Measurements from ENCODE around the gene NVL. TPM values are rescaled to one million over a fixed set of nuclear protein-coding genes. Genes with fewer than 3 reads are reported as not detected.

NVL gene
- total RNA-seq, 2 experiments from 2014 or later = 47.7 to 53.6 TPM

- Mint-ChIP-seq H3K4me3 (no peak overlapping the region), H3K9me3 (ENCODE audit: low read depth) (no peaks in the 10 kb centered on the region), H3K4me1 (peaks cover 13% of the 10 kb centered on the region), H3K27me3 (no peaks in the 10 kb centered on the region), H3K27ac (no peak overlapping the region), H3K36me3 (no peaks in the 10 kb centered on the region)
- CTCF ChIA-PET = interaction anchor here (1.5 kb wide), 1 partner anchor 11 kb away, joined by 4 read pairs; no protein-coding TSS in a partner anchor
- DNase-seq = no peak
- ATAC-seq = no peak
Measured at GRCh38 chr1:224203243-224204016, 126.5 kb downstream of the NVL start.

DNA sequence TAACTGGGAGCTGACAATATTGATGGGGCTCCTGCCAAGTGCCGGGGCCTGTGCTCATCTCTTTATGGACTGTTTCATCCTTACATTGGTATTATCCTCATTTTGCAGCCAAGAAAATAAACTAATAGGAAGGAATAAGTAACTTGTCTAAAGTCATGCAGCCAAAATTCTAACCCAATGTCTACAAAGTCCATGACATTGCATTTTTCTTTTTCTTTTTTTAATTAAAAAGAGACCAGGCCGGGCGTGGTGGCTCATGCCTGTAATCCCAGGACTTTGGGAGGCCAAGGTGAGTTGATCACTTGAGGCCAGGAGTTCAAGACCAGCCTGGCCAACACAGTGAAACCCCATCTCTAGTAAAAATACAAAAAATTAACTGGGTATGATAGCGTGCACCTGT, 128.1 kb downstream of the NVL start:
- no peak for DNase-seq
- Mint-ChIP-seq H3K27ac (no peak overlapping the region), H3K4me3 (no peak overlapping the region), H3K36me3 (no peaks in the 10 kb centered on the region), H3K9me3 (ENCODE audit: low read depth) (no peaks in the 10 kb centered on the region), H3K4me1 (peaks cover 13% of the 10 kb centered on the region), H3K27me3 (no peaks in the 10 kb centered on the region)
- CTCF ChIA-PET = interaction anchor here (0.7 kb wide), 1 partner anchor 88 kb away, joined by 3 read pairs; no protein-coding TSS in a partner anchor
- ATAC-seq = no peak

GRCh38 chr1:224201383-224201782, 128.6 kb downstream of the NVL start:
- CTCF ChIA-PET = no interaction called here
- Mint-ChIP-seq H3K27ac (no peak overlapping the region), H3K4me1 (peaks cover 13% of the 10 kb centered on the region)

DNA sequence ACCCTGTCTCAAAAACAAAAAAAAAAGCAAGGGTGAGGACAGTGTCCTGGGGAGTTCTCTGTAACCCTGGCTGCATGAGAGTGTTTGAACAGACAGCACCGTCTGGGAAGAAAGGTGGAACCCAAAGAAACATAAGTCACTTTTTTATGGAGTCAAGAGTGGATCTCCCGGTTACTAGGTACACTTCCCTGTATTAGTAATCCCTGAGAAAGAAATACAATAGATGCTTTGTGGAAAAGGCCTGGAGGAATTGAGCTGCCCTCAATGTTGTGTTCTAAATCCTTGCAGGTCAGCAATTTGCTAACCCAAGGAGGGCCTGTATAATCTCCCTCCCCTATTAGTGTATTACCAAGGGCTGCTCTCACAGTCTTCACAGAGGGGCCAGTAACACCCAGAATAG, 130.3 kb downstream of the NVL start:
- ATAC-seq (no peak), DNase-seq (no peak)
- Mint-ChIP-seq H3K9me3 (ENCODE audit: low read depth) (no peaks in the 10 kb centered on the region), H3K4me1 (peaks cover 8% of the 10 kb centered on the region), H3K27ac (no peak overlapping the region), H3K36me3 (peaks cover 4% of the 10 kb centered on the region), H3K27me3 (no peaks in the 10 kb centered on the region), H3K4me3 (no peak overlapping the region)
- CTCF ChIA-PET = no interaction called here

More at GRCh38 chr1:224201383-224201782, 128.6 kb downstream of the NVL start:
- ATAC-seq = no peak
- Mint-ChIP-seq H3K36me3 (no peaks in the 10 kb centered on the region), H3K27me3 (no peaks in the 10 kb centered on the region), H3K9me3 (ENCODE audit: low read depth) (no peaks in the 10 kb centered on the region), H3K4me3 (no peak overlapping the region)
- DNase-seq = no peak

DNA sequence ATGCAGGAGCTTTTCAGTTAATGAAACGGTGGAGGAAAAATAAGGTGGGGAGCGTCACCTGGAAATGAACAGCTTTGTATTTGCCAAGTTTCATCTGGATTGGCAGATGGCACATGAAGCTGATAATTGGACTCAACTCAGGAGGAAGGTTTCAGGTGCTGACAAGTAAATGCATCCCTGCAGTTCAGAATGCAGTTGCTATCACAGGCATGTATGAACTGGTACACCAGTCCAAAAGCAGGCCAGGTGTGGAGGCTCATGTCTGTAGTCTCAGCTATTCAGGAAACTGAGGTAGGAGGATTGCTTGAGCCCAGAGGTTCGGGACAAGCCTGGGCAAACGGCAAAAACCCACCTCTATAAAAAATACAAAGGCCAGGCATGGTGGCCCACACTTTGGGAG, 131.4 kb downstream of the NVL start:
- Mint-ChIP-seq H3K4me1 (peaks cover 9% of the 10 kb centered on the region), H3K9me3 (ENCODE audit: low read depth) (no peaks in the 10 kb centered on the region), H3K36me3 (peaks cover 11% of the 10 kb centered on the region), H3K27me3 (no peaks in the 10 kb centered on the region), H3K27ac (no peak overlapping the region), H3K4me3 (no peak overlapping the region)
- DNase-seq = no peak
- no peak for ATAC-seq
- CTCF ChIA-PET = no interaction called here

DNA sequence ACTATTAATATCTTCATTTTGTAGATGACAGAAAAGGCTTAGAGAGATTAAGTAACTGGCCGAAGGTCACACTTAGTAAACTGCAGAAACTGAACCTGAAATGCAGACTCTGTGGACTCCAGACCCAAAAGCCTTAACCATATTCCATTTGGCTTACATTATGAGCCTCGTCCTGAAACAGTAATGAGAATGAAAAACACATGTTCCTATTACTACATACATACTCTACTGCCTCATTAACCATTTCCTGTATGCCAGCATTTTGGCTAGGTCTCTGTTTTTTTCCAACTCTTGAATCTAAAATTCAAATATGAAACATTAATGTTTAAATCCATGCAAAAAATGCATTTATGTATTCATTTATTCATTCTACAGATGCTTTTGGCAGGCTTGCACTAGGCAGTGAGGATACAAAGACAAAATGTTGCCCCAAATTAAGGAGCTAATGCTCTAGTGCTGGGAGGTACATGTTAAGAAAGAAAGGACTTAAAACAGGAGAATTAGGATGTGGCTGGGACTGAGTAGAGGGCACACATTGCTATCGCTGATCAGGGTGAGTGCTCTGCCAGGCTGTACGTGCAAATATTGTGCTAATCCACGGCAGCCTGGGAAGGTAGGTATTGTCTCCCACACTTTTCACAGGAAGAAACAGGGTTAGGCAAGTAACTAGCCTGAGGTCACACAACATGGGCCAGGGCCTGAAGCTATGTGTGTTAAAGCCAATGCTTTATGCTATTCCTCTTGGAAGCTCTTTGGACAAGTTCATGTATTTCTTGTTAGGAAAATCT, 133.0 kb downstream of the NVL start:
- H3K4me1 Mint-ChIP-seq = peaks cover 19% of the 10 kb centered on the region
- no peak for ATAC-seq
- no peak for DNase-seq
- H3K4me3 Mint-ChIP-seq = no peak overlapping the region
- no peaks in the 10 kb centered on the region for H3K27me3 Mint-ChIP-seq
- no peak overlapping the region for H3K27ac Mint-ChIP-seq
- H3K9me3 Mint-ChIP-seq (ENCODE audit: low read depth) = no peaks in the 10 kb centered on the region
- CTCF ChIA-PET = interaction anchor here (1.9 kb wide), 1 partner anchor 14 kb away, joined by 5 read pairs; the partner anchor contains the start of gene DEGS1
- H3K36me3 Mint-ChIP-seq = peaks cover 22% of the 10 kb centered on the region

GRCh38 chr1:224193319-224193966, 136.5 kb downstream of the NVL start:
- DNase-seq (no peak), ATAC-seq (no peak)
- CTCF ChIA-PET = interaction anchor here (1.2 to 1.6 kb wide), 6 partner anchors 10 to 237 kb away, joined by 3 to 10 read pairs (median 5); partner anchors contain the start of gene DEGS1
- Mint-ChIP-seq H3K4me3 (no peak overlapping the region), H3K27ac (peak overlapping the region; percentile 63), H3K36me3 (peaks cover 40% of the 10 kb centered on the region), H3K27me3 (no peaks in the 10 kb centered on the region), H3K9me3 (ENCODE audit: low read depth) (no peaks in the 10 kb centered on the region), H3K4me1 (peaks cover 41% of the 10 kb centered on the region)

GRCh38 chr1:224192082-224192788, 137.7 kb downstream of the NVL start:
- peak overlapping the region; percentile 11 for H3K4me3 Mint-ChIP-seq

GRCh38 chr1:224189561-224189960, 140.4 kb downstream of the NVL start:
- CTCF ChIA-PET = no interaction called here
- H3K27me3 Mint-ChIP-seq = no peaks in the 10 kb centered on the region
- ATAC-seq (no peak), DNase-seq (no peak)
- H3K36me3 Mint-ChIP-seq = peaks cover 62% of the 10 kb centered on the region
- H3K27ac Mint-ChIP-seq = no peak overlapping the region
- no peak overlapping the region for H3K4me3 Mint-ChIP-seq
- no peaks in the 10 kb centered on the region for H3K9me3 Mint-ChIP-seq (ENCODE audit: low read depth)
- peaks cover 67% of the 10 kb centered on the region for H3K4me1 Mint-ChIP-seq

More at GRCh38 chr1:224192082-224192788, 137.7 kb downstream of the NVL start:
- Mint-ChIP-seq H3K36me3 (peaks cover 47% of the 10 kb centered on the region), H3K4me1 (peaks cover 47% of the 10 kb centered on the region), H3K27ac (peak overlapping the region; percentile 85), H3K27me3 (no peaks in the 10 kb centered on the region), H3K9me3 (ENCODE audit: low read depth) (no peaks in the 10 kb centered on the region)
- CTCF ChIA-PET = interaction anchor here (1.0 to 1.6 kb wide), 7 partner anchors 9 to 238 kb away, joined by 3 to 10 read pairs (median 5); partner anchors contain the start of gene DEGS1
- ATAC-seq (peak; percentile 84), DNase-seq (peak; percentile 59)

DNA sequence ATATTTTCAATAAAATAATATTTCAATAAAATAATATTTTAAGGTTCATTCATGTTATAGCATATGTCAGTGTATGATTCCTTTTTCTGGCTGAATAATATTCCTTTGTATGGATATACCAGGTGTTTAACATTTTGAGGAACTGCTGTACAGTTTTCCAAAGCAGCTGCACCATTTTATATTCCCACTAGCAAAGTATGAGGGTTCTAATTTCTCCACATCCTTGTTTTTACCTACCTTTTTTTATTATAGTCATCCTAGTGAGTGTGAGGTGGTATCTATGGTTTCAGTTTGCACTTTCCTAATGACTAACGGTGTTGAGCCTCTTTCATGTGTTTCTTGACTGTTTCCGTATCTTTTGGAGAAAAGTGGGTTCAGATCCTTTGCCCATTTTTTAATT, 141.7 kb downstream of the NVL start:
- Mint-ChIP-seq H3K36me3 (peaks cover 58% of the 10 kb centered on the region), H3K4me3 (peak overlapping the region; percentile 47), H3K27ac (peak overlapping the region; percentile 82), H3K9me3 (ENCODE audit: low read depth) (no peaks in the 10 kb centered on the region), H3K27me3 (no peaks in the 10 kb centered on the region), H3K4me1 (peaks cover 64% of the 10 kb centered on the region)
- CTCF ChIA-PET = no interaction called here
- ATAC-seq (peak; percentile 27), DNase-seq (no peak)

DNA sequence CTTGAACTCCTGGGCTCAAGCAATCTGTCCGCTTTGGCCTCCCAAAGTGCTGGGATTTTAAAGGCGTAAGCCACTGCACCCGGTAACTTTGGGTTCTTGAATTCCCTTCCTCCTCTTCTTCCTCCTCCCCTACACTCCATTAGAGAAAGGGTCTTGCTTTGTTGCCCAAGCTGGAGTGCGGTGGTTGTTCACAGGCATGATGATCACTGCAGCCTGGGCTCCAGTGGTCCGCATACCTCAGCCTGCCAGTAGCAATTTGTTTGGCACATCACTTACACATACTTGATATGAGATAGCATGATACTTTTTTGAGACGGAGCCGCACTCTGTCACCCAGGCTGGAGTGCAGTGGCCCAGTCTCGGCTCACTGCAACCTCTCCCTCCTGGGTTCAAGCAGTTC, 144.8 kb downstream of the NVL start:
- DNase-seq = no peak
- H3K4me3 Mint-ChIP-seq = peak overlapping the region; percentile 97
- no peak for ATAC-seq
- peaks cover 45% of the 10 kb centered on the region for H3K36me3 Mint-ChIP-seq
- H3K4me1 Mint-ChIP-seq = peaks cover 67% of the 10 kb centered on the region
- H3K27ac Mint-ChIP-seq = peak overlapping the region; percentile 52
- H3K9me3 Mint-ChIP-seq (ENCODE audit: low read depth) = no peaks in the 10 kb centered on the region
- CTCF ChIA-PET = no interaction called here
- no peaks in the 10 kb centered on the region for H3K27me3 Mint-ChIP-seq

GRCh38 chr1:224183591-224184312, 146.2 kb downstream of the NVL start:
- no peaks in the 10 kb centered on the region for H3K27me3 Mint-ChIP-seq
- H3K4me1 Mint-ChIP-seq = peaks cover 57% of the 10 kb centered on the region
- CTCF ChIA-PET = interaction anchor here (0.9 to 3.1 kb wide), 7 partner anchors 9 to 274 kb away, joined by 3 to 24 read pairs (median 4); no protein-coding TSS in a partner anchor
- DNase-seq = peak; percentile 70
- H3K27ac Mint-ChIP-seq = peak overlapping the region; percentile 90
- peaks cover 34% of the 10 kb centered on the region for H3K36me3 Mint-ChIP-seq
- peak; percentile 54 for ATAC-seq
- H3K9me3 Mint-ChIP-seq (ENCODE audit: low read depth) = no peaks in the 10 kb centered on the region
- H3K4me3 Mint-ChIP-seq = peak overlapping the region; percentile 97

All from activated CD8-positive, alpha-beta memory T cell treated with anti-CD3 and anti-CD28 coated beads, Interleukin-2, amount 10 ng/mL, durations not matched to agents 7 days and 5 days (primary cell).